ENCODE data around the gene RAE1. TPM values are rescaled to one million over a fixed set of nuclear protein-coding genes. Genes with fewer than 3 reads are reported as not detected.

The RAE1 gene
- total and polyA plus RNA-seq, 2 of the 4 experiments (the other 2 are of a cell fraction): 32.8 to 80.5 TPM

DNA sequence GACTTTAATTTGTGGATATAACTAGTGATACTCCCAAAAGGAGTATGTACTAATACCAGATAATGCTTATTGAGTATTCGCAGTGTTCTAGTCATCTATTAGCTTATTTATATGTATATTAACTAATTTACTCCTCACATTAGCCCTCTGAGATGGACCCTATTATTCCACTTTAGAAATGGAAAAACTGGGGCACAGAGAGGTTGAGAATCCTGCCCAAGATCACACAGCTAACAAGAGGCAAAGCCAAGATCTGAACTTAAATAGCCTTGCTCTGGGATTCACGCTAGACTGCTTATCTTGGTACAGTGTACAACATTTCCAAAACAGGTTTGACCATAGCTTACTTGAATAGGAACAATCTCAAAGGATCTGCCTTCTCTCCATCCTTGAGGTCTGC is 29.9 kb upstream of the RAE1 start:
- H3K23ac ChIP-seq (ENCODE audit: low read depth, low read length): no peak overlapping the region
- no peak overlapping the region for H2BK5ac ChIP-seq (ENCODE audit: low read depth, low read length, poor library complexity, severe bottlenecking)
- in situ Hi-C loops (cut with MboI; ENCODE audit: low sequenced_read_pairs) (no loop called here), intact Hi-C loops (cut with micrococcal nuclease) (no loop called here), dilution Hi-C loops (cut with HindIII; ENCODE audit: low sequenced_read_pairs, unreplicated experiment) (no loop called here)
- TF ChIP-seq RCOR1 (IDR thresholded peaks at IDR 0.05; ENCODE audit: insufficient replicate concordance, low read length): no peak
- TF ChIP-seq, protein P1, sequence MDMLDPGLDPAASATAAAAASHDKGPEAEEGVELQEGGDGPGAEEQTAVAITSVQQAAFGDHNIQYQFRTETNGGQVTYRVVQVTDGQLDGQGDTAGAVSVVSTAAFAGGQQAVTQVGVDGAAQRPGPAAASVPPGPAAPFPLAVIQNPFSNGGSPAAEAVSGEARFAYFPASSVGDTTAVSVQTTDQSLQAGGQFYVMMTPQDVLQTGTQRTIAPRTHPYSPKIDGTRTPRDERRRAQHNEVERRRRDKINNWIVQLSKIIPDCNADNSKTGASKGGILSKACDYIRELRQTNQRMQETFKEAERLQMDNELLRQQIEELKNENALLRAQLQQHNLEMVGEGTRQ (IDR thresholded peaks at IDR 0.05; ENCODE audit: low read depth, low read length): no peak
- TF ChIP-seq MAFK (IDR thresholded peaks at IDR 0.05; ENCODE audit: low read depth, low read length): no peak
- TF ChIP-seq FOS (IDR thresholded peaks at IDR 0.05; ENCODE audit: low read depth, low read length): no peak
- no peak for TF ChIP-seq NFE2L2 (IDR thresholded peaks at IDR 0.05; ENCODE audit: low read depth, low read length)
- no peak for TF ChIP-seq MAZ (IDR thresholded peaks at IDR 0.05; ENCODE audit: borderline replicate concordance, low read depth, low read length)
- TF ChIP-seq SMC3 (IDR thresholded peaks at IDR 0.05; ENCODE audit: low read depth, low read length): no peak
- TF ChIP-seq, protein P2, sequence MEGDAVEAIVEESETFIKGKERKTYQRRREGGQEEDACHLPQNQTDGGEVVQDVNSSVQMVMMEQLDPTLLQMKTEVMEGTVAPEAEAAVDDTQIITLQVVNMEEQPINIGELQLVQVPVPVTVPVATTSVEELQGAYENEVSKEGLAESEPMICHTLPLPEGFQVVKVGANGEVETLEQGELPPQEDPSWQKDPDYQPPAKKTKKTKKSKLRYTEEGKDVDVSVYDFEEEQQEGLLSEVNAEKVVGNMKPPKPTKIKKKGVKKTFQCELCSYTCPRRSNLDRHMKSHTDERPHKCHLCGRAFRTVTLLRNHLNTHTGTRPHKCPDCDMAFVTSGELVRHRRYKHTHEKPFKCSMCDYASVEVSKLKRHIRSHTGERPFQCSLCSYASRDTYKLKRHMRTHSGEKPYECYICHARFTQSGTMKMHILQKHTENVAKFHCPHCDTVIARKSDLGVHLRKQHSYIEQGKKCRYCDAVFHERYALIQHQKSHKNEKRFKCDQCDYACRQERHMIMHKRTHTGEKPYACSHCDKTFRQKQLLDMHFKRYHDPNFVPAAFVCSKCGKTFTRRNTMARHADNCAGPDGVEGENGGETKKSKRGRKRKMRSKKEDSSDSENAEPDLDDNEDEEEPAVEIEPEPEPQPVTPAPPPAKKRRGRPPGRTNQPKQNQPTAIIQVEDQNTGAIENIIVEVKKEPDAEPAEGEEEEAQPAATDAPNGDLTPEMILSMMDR (conservative IDR thresholded peaks at IDR 0.05; ENCODE audit: low read depth, low read length): no peak
- no peak for TF ChIP-seq CHD1 (IDR thresholded peaks at IDR 0.05; ENCODE audit: low read depth, low read length)
- TF ChIP-seq POLR2A (IDR thresholded peaks at IDR 0.05; ENCODE audit: low read depth, low read length): no peak
- TF ChIP-seq MXI1 (IDR thresholded peaks at IDR 0.05; ENCODE audit: borderline replicate concordance, low read depth, low read length): no peak
- TF ChIP-seq, protein P3, sequence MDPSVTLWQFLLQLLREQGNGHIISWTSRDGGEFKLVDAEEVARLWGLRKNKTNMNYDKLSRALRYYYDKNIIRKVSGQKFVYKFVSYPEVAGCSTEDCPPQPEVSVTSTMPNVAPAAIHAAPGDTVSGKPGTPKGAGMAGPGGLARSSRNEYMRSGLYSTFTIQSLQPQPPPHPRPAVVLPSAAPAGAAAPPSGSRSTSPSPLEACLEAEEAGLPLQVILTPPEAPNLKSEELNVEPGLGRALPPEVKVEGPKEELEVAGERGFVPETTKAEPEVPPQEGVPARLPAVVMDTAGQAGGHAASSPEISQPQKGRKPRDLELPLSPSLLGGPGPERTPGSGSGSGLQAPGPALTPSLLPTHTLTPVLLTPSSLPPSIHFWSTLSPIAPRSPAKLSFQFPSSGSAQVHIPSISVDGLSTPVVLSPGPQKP (IDR thresholded peaks at IDR 0.05; ENCODE audit: borderline replicate concordance, low read depth, low read length): no peak
- TF ChIP-seq BHLHE40 (IDR thresholded peaks at IDR 0.05; ENCODE audit: low read depth, low read length): no peak
- TF ChIP-seq RAD21 (IDR thresholded peaks at IDR 0.05; ENCODE audit: low read length): no peak
- TF ChIP-seq CEBPB (IDR thresholded peaks at IDR 0.05; ENCODE audit: low read depth, low read length): no peak
- H3K27ac ChIP-seq (ENCODE audit: insufficient read depth, low read length): no peak overlapping the region
- WGBS, 2 experiments (ENCODE audit: extremely low coverage in 2 of 2, insufficient read length in 1 of 2): 0% methylated on average over 1 of the region's 2 CpGs; no CpG with 5 or more reads in 1 of the 2 experiments
- H3K36me3 ChIP-seq (ENCODE audit: control insufficient read depth, insufficient read depth, low read length): no peaks in the 10 kb centered on the region
- ChIA-PET CTCF (no interaction called here), POLR2A (ENCODE audit: unreplicated experiment) (no interaction called here)
- DNase-seq (no peak), ATAC-seq (ENCODE audit: low read depth) (no peak)
- no peak overlapping the region for H4K8ac ChIP-seq (ENCODE audit: low read depth in 2 of 2, low read length in 2 of 2)
- H2AK9ac ChIP-seq (replicated peaks; ENCODE audit: low read depth, low read length, poor library complexity): no peak overlapping the region
- H3K79me1 ChIP-seq (ENCODE audit: low read depth in 1 of 2, low read length in 2 of 2): no peaks in the 10 kb centered on the region
- no peaks in the 10 kb centered on the region for H3K9me1 ChIP-seq (ENCODE audit: insufficient read depth, low read length)
- H3K9me3 ChIP-seq (ENCODE audit: control insufficient read depth, insufficient read depth, low read length): no peaks in the 10 kb centered on the region
- H2BK120ac ChIP-seq (ENCODE audit: low read depth, low read length): no peak overlapping the region
- no peak overlapping the region for H3K4me3 ChIP-seq (ENCODE audit: insufficient read depth, low read depth, low read length)
- H2AFZ ChIP-seq (replicated peaks; ENCODE audit: low read length, poor library complexity): no peak overlapping the region
- no peak overlapping the region for H4K5ac ChIP-seq (ENCODE audit: low read depth, low read length)
- no peak overlapping the region for H3K4ac ChIP-seq (ENCODE audit: low read depth, low read length)
- H2AK5ac ChIP-seq (ENCODE audit: low read depth, low read length): no peak overlapping the region
- no peaks in the 10 kb centered on the region for H3K4me1 ChIP-seq (ENCODE audit: control insufficient read depth, insufficient read depth, low read length)
- no peak overlapping the region for H3K4me2 ChIP-seq (ENCODE audit: low read depth, low read length)
- H2BK20ac ChIP-seq (ENCODE audit: low read depth, low read length): no peak overlapping the region
- H3K18ac ChIP-seq (ENCODE audit: low read depth, low read length): no peak overlapping the region
- H3K14ac ChIP-seq (replicated peaks; ENCODE audit: low read depth, low read length): no peak overlapping the region
- no peaks in the 10 kb centered on the region for H3K27me3 ChIP-seq (ENCODE audit: control insufficient read depth, insufficient read depth, low read length)
- H4K20me1 ChIP-seq (ENCODE audit: insufficient read depth, low read length): no peaks in the 10 kb centered on the region
- no peak overlapping the region for H3K56ac ChIP-seq (ENCODE audit: extremely low read depth, insufficient read depth, low read length)
- no peak overlapping the region for H4K91ac ChIP-seq (ENCODE audit: insufficient read depth, low read depth, low read length)
- no peak overlapping the region for H2BK15ac ChIP-seq (ENCODE audit: low read depth, low read length)
- no peak overlapping the region for H3K9ac ChIP-seq (ENCODE audit: low read depth, low read length)
- no TSS peak for BruUV-seq (replicated peaks)

All from IMR-90 (cell line).